ENCODE measurements around the gene PSEN1. TPM values are rescaled to one million over a fixed set of nuclear protein-coding genes. Genes with fewer than 3 reads are reported as not detected.

Gene PSEN1
- total RNA-seq, 4 donors from 2014 or later, result 40.1 to 54.6 (median 45.9) TPM

GRCh38 chr14:73261075-73261474, 124.8 kb downstream of the PSEN1 start:
- H3K36me3 ChIP-seq, result peaks cover 0 to 70% of the 10 kb centered on the region in 2 donors
- WGBS, 2 donors (ENCODE audit: low coverage in 1 of 2), result 80% methylated on average over 1 of the region's 6 CpGs; no CpG with 5 or more reads in 1 of the 2 donors
- H3K4me1 ChIP-seq, result no peaks in the 10 kb centered on the region

GRCh38 chr14:73261520-73262426, 125.5 kb downstream of the PSEN1 start:
- no peak overlapping the region for H3K27ac ChIP-seq
- no peaks in the 10 kb centered on the region for H3K9me3 ChIP-seq
- TF ChIP-seq EP300 (IDR thresholded peaks at IDR 0.05), result no peak
- no peak for TF ChIP-seq POLR2AphosphoS5 (IDR thresholded peaks at IDR 0.05)
- TF ChIP-seq POLR2A (IDR thresholded peaks at IDR 0.05), result no peak
- TF ChIP-seq CTCF (IDR thresholded peaks at IDR 0.05), result no peak
- no peaks in the 10 kb centered on the region for H3K27me3 ChIP-seq
- WGBS, 2 donors (ENCODE audit: low coverage in 1 of 2), result 90 to 100% methylated on average over 1 to 6 of the region's 15 CpGs
- H3K4me3 ChIP-seq, result no peak overlapping the region
- no peaks in the 10 kb centered on the region for H3K4me1 ChIP-seq
- no peak for ATAC-seq
- H3K36me3 ChIP-seq, result peaks cover 0 to 77% of the 10 kb centered on the region in 2 donors

More at GRCh38 chr14:73261075-73261474, 124.8 kb downstream of the PSEN1 start:
- no peaks in the 10 kb centered on the region for H3K27me3 ChIP-seq
- H3K9me3 ChIP-seq, result no peaks in the 10 kb centered on the region
- H3K4me3 ChIP-seq, result no peak overlapping the region
- ATAC-seq, result no peak
- TF ChIP-seq POLR2AphosphoS5 (IDR thresholded peaks at IDR 0.05) (no peak), CTCF (IDR thresholded peaks at IDR 0.05) (no peak), EP300 (IDR thresholded peaks at IDR 0.05) (no peak), POLR2A (IDR thresholded peaks at IDR 0.05) (no peak)
- H3K27ac ChIP-seq, result no peak overlapping the region

GRCh38 chr14:73262427-73263183, 126.3 kb downstream of the PSEN1 start:
- no peak for ATAC-seq
- Histone ChIP-seq H3K9me3 (no peaks in the 10 kb centered on the region), H3K4me3 (no peak overlapping the region), H3K27ac (no peak overlapping the region), H3K36me3 (peaks cover 0 to 84% of the 10 kb centered on the region in 2 donors), H3K27me3 (no peaks in the 10 kb centered on the region), H3K4me1 (no peaks in the 10 kb centered on the region)
- TF ChIP-seq POLR2AphosphoS5 (IDR thresholded peaks at IDR 0.05) (no peak), CTCF (IDR thresholded peaks at IDR 0.05) (no peak), POLR2A (IDR thresholded peaks at IDR 0.05) (no peak), EP300 (IDR thresholded peaks at IDR 0.05) (no peak)
- whole genome bisulfite sequencing, 2 donors (ENCODE audit: low coverage in 1 of 2), result 95 to 100% methylated on average over 1 to 4 of the region's 20 CpGs

GRCh38 chr14:73263606-73264005, 127.3 kb downstream of the PSEN1 start:
- WGBS, 2 donors (ENCODE audit: low coverage in 1 of 2), result 94% methylated on average over 3 of the region's 7 CpGs; no CpG with 5 or more reads in 1 of the 2 donors
- H3K27me3 ChIP-seq, result no peaks in the 10 kb centered on the region
- TF ChIP-seq POLR2A (IDR thresholded peaks at IDR 0.05) (no peak), POLR2AphosphoS5 (IDR thresholded peaks at IDR 0.05) (no peak), EP300 (IDR thresholded peaks at IDR 0.05) (no peak), CTCF (IDR thresholded peaks at IDR 0.05) (no peak)
- peaks cover 0 to 93% of the 10 kb centered on the region in 2 donors for H3K36me3 ChIP-seq
- H3K9me3 ChIP-seq, result no peaks in the 10 kb centered on the region
- no peak overlapping the region for H3K27ac ChIP-seq
- no peaks in the 10 kb centered on the region for H3K4me1 ChIP-seq
- no peak overlapping the region for H3K4me3 ChIP-seq
- no peak for ATAC-seq

Data from gastroesophageal sphincter (tissue), 4 donors.